GM08714 (cell line): ENCODE measurements around the gene GATAD1.

Experiments
- H3K4me3 ChIP-seq: fragments of 200-500 bp; sonication (Bioruptor generic); 2 replicates; pipeline ENCODE4 v1.5.1; 2014; ENCODE audit warnings: mild to moderate bottlenecking, low read length, inconsistent platforms
- ZNF274 ChIP-seq: IDR thresholded peaks from 2 replicates; pipeline ENCODE4 v1.6.1; 2012; ENCODE audit warnings: mild to moderate bottlenecking, low read depth, low read length

The GATAD1 gene

DNA sequence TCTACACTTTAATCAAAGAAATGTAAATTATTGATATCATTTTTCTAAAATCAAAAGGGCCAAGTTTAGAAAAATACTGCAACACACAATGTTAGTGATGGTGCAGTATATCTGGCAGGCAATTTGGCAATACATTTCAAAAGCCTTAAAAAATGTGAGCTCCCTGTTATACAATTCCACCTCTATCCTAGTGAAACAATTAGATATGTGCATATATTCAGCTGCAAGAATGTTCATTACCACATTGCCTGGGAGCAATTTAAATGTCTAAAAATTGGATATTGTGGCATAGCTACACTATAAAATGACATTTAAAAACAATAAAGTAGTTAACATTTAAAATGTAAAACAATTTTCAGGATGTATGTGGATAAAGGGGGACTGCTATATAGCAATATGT is 40.5 kb downstream of the GATAD1 start:
- no peak overlapping the region for H3K4me3 ChIP-seq
- TF ChIP-seq ZNF274, result no peak

DNA sequence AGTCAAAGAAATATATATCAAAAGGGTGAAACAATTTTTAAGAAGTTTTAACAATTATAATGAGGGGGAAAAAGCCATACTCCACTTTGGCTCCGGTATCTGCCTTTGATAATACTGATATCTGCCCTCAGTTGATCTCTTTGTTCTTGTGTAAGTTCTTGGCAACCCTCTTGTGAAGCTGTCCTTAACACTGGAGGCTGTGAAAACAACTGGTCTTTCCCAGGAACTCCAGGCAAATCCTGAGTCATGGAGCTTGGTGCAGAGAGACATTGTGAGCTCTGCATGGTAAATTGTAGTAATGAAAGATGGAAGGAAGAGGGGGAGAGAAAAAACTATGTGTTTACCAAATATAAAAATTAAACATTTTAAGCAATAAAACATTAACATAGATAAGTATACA is 42.4 kb downstream of the GATAD1 start:
- no peak overlapping the region for H3K4me3 ChIP-seq
- no peak for TF ChIP-seq ZNF274

DNA sequence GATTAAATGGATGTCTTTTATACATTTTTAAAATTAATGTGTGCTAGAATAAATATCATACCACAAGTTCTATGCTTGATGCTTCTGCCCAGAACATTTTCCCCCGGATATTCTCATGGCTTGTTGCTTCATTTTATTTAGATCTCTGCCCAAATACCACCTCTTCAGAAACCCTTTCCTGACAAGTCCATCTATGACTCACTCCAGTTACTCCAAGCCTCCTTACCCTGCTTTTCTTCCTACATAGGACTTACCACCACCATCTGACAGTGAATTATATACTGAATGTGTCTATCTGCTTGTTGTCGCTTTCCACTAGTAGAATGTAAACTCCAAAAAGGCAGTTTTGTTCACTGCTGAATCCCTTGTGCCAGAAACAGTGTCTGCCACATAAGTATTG is 49.6 kb downstream of the GATAD1 start:
- TF ChIP-seq ZNF274, result no peak
- H3K4me3 ChIP-seq, result no peak overlapping the region

DNA sequence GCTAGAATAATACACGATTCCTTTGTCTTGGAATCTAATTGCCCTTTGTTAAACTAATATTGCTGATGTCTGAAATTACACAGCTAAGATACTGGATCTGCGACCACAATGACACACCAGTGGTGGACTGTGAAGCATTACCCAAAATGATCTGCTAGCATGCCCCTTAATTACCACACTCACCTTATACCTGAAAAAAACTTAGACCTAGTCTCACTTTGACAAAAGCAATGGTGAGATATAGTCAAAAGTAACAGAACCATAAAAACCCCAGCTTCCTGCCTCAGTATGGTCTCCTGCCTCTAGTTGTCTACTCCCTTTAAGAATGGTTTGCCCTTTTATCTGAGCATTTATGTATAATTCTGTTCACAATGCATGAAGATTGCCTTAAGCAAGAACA is 51.3 kb downstream of the GATAD1 start:
- H3K4me3 ChIP-seq, result no peak overlapping the region

DNA sequence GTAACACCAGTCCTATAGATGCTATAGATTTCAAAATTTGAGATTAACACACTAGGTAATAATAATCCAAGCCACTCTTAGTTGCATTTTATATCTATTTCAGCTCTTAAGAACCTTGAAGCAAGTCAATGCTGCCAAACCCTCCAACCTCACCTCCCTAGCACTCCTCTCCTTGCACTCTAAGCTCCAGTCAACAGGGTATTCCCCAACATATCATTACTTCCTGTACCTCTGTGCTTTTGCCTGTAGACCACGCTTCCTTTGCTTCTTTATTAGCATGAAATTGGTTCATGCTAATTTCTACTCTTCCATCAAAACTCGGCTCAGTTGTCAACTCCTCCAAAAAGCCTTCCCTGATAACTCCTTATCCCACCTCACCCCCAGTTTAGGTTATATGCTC is 56.5 kb downstream of the GATAD1 start:
- no peak overlapping the region for H3K4me3 ChIP-seq
- no peak for TF ChIP-seq ZNF274

More for the DNA sequence above, 51.3 kb downstream of the GATAD1 start:
- TF ChIP-seq ZNF274, result no peak

DNA sequence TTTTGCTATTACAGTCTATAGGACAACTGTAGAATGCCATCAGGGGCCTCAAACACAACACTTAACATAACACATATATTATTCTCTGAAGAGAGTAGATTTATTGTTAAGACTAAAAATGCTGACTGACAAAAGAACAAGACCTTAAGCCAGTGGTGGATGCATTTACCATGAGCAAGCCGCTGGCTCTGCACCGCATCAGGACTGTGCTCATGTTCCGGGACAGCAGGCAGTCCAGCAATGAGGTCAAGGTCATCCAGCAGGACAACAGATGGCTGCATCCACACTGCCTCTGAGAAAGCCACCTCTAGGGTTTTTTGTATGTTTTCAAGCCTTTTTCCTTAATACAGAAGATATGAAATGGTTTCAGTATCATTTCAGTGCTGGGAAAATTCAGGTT is 57.3 kb downstream of the GATAD1 start:
- TF ChIP-seq ZNF274, result no peak
- no peak overlapping the region for H3K4me3 ChIP-seq

DNA sequence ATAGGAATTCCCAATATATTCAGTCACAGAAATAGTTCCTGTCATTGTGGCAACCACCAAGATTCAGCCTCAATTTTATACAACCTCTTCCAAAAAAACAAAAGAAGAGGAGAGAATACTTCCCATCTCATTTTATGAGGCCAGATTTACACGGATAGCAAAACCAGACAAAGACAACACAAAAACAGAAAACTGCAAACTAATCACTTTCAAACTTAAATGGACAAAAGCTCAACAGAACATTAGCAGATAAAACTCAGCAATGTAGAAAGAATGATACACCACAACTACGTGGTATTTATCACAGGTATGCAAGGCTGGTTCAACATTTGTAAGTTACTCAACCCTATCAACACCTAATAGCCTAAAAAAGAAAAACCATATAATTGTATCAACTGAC is 59.1 kb downstream of the GATAD1 start:
- no peak overlapping the region for H3K4me3 ChIP-seq

DNA sequence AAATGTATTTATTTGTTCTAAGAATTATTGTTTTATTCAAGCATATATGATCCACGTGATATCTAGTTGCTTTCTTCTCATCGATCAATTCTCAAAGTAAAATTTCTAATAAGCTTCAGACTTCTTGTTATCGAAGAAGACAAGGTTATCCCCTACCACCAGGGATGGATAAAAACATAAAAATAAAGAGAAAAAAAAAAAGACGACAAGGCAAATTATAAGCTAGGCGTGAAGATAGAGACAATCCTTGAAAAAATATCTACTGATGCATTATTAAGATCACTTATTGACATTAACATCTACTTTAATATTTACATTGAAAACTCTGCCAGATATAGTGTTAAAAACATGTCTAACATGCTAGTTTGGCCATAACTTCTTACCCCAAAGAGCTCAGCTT is 61.7 kb downstream of the GATAD1 start:
- no peak for TF ChIP-seq ZNF274
- H3K4me3 ChIP-seq, result no peak overlapping the region

More for the DNA sequence above, 59.1 kb downstream of the GATAD1 start:
- no peak for TF ChIP-seq ZNF274
